Nephron progenitor cell (in vitro differentiated cells): ENCODE measurements around the gene ALG3.
"Not testable (repeated sequence)": the region's sequence is repeated elsewhere in the genome, so short reads cannot be mapped to it uniquely, and the experiment has no call there.

ENCODE experiments used
- DNase-seq: peaks from one replicate; pipeline ENCODE4 v3.0.0; 2021
- H3K27ac Mint-ChIP-seq: 2 replicates; pipeline ENCODE4 v1.8.0; 2021; ENCODE audit warnings: mild to moderate bottlenecking, moderate library complexity, mixed read lengths
- H3K27me3 Mint-ChIP-seq: 2 replicates; pipeline ENCODE4 v1.8.0; 2021; ENCODE audit warnings: mild to moderate bottlenecking, low read depth, mixed read lengths; ENCODE audit not compliant: poor library complexity
- H3K36me3 Mint-ChIP-seq: 2 replicates; pipeline ENCODE4 v1.8.0; 2021; ENCODE audit warnings: low read depth, mixed read lengths
- H3K4me1 Mint-ChIP-seq: 2 replicates; pipeline ENCODE4 v1.8.0; 2021; ENCODE audit warnings: mixed read lengths
- H3K4me3 Mint-ChIP-seq: 2 replicates; pipeline ENCODE4 v1.8.0; 2021; ENCODE audit warnings: mild to moderate bottlenecking, moderate library complexity, mixed read lengths
- H3K9me3 Mint-ChIP-seq: 2 replicates; pipeline ENCODE4 v1.8.0; 2021; ENCODE audit warnings: mild to moderate bottlenecking, moderate library complexity, mixed read lengths
- CTCF ChIP-seq: fragments of 200-600 bp; sonication (generic); IDR thresholded peaks from 2 replicates; pipeline ENCODE4 v1.5.0; 2021; ENCODE audit warnings: antibody characterized with exemption

The ALG3 gene

GRCh38 chr3:184275961-184276910 is 27.5 kb upstream of the ALG3 start, which contains the start of gene ECE2:
ECE2 (plus strand) TSS chr3:184276022; CDS start chr3:184276154, 132 bp downstream.
- Mint-ChIP-seq H3K36me3 (no peaks in the 10 kb centered on the region), H3K27me3 (peaks cover 99% of the 10 kb centered on the region), H3K4me3 (peak within 1 kb of the TSS; percentile 67), H3K9me3 (no peaks in the 10 kb centered on the region), H3K27ac (no peak within 1 kb of the TSS), H3K4me1 (peaks cover 5% of the 10 kb centered on the region)
- no peak for TF ChIP-seq CTCF
- DNase-seq, result peak; percentile 21

GRCh38 chr3:184275381-184275701 is 26.6 kb upstream of the ALG3 start:
- H3K9me3 Mint-ChIP-seq, result no peaks in the 10 kb centered on the region
- peaks cover 98% of the 10 kb centered on the region for H3K27me3 Mint-ChIP-seq
- no peaks in the 10 kb centered on the region for H3K36me3 Mint-ChIP-seq
- no peak overlapping the region for H3K27ac Mint-ChIP-seq
- DNase-seq, result no peak
- peak overlapping the region; percentile 67 for H3K4me3 Mint-ChIP-seq
- peaks cover 5% of the 10 kb centered on the region for H3K4me1 Mint-ChIP-seq
- no peak for TF ChIP-seq CTCF

GRCh38 chr3:184272269-184272668 is 23.5 kb upstream of the ALG3 start:
- peaks cover 6% of the 10 kb centered on the region for H3K9me3 Mint-ChIP-seq
- no peak for TF ChIP-seq CTCF
- H3K4me1 Mint-ChIP-seq, result peaks cover 5% of the 10 kb centered on the region
- no peak overlapping the region for H3K4me3 Mint-ChIP-seq
- no peak for DNase-seq
- H3K36me3 Mint-ChIP-seq, result no peaks in the 10 kb centered on the region
- H3K27me3 Mint-ChIP-seq, result peaks cover 94% of the 10 kb centered on the region
- H3K27ac Mint-ChIP-seq, result no peak overlapping the region

GRCh38 chr3:184267249-184267648 is 18.5 kb upstream of the ALG3 start:
- peaks cover 15% of the 10 kb centered on the region for H3K9me3 Mint-ChIP-seq
- H3K4me1 Mint-ChIP-seq, DNase-seq, H3K36me3 Mint-ChIP-seq, H3K4me3 Mint-ChIP-seq, H3K27ac Mint-ChIP-seq: not testable (repeated sequence)
- peaks cover 87% of the 10 kb centered on the region for H3K27me3 Mint-ChIP-seq

GRCh38 chr3:184262764-184263179 is 14.0 kb upstream of the ALG3 start:
- Mint-ChIP-seq H3K27ac (no peak overlapping the region), H3K4me1 (peaks cover 16% of the 10 kb centered on the region), H3K4me3 (peak overlapping the region; percentile 69), H3K9me3 (peaks cover 21% of the 10 kb centered on the region), H3K36me3 (peaks cover 8% of the 10 kb centered on the region), H3K27me3 (peaks cover 90% of the 10 kb centered on the region)
- TF ChIP-seq CTCF, result no peak
- no peak for DNase-seq

- peaks cover 16% of the 10 kb centered on the region for H3K4me1 Mint-ChIP-seq
- TF ChIP-seq CTCF, result no peak
- H3K4me3 Mint-ChIP-seq, result peak overlapping the region; percentile 84
- no peak overlapping the region for H3K27ac Mint-ChIP-seq
- peaks cover 90% of the 10 kb centered on the region for H3K27me3 Mint-ChIP-seq
- DNase-seq, result peak; percentile 33
- H3K36me3 Mint-ChIP-seq, result peaks cover 8% of the 10 kb centered on the region
- H3K9me3 Mint-ChIP-seq, result peaks cover 14% of the 10 kb centered on the region
Observed at GRCh38 chr3:184261854-184262763, 13.3 kb upstream of the ALG3 start.
